ENCODE measurements around the gene RBM25.
"Not testable (repeated sequence)": the region's sequence is repeated elsewhere in the genome, so short reads cannot be mapped to it uniquely, and the experiment has no call there.

The RBM25 gene

GRCh38 chr14:73105050-73105449 is 46.7 kb downstream of the RBM25 start:
- no peak for DNase-seq

- DNase-seq: no peak
These were observed 47.4 kb downstream of the RBM25 start for GRCh38 chr14:73105727-73106126.

GRCh38 chr14:73116079-73116665 is 57.8 kb downstream of the RBM25 start:
- no peak for DNase-seq

GRCh38 chr14:73124180-73124894 is 66.0 kb downstream of the RBM25 start:
- DNase-seq: no peak

GRCh38 chr14:73125169-73125588 is 66.8 kb downstream of the RBM25 start:
- peak; percentile 62 for DNase-seq

- no peak for DNase-seq
These were observed 67.4 kb downstream of the RBM25 start for GRCh38 chr14:73125746-73126145.

GRCh38 chr14:73133795-73134194 is 75.5 kb downstream of the RBM25 start:
- DNase-seq: no peak

- DNase-seq: no peak
These were observed 77.7 kb downstream of the RBM25 start for GRCh38 chr14:73136085-73136386.

GRCh38 chr14:73136387-73137225 is 78.3 kb downstream of the RBM25 start, which contains the start of gene PSEN1:
PSEN1 (plus strand) TSS chr14:73136507; CDS start chr14:73148020, 11,513 bp downstream.
- DNase-seq: peak; percentile 99

GRCh38 chr14:73140811-73141323 is 82.5 kb downstream of the RBM25 start:
- DNase-seq: no peak

GRCh38 chr14:73142216-73142615 is 83.9 kb downstream of the RBM25 start:
- no peak for DNase-seq

GRCh38 chr14:73143003-73143402 is 84.7 kb downstream of the RBM25 start:
- DNase-seq: no peak

GRCh38 chr14:73143617-73144016 is 85.3 kb downstream of the RBM25 start:
- DNase-seq: no peak

- no peak for DNase-seq
These were observed 87.0 kb downstream of the RBM25 start for GRCh38 chr14:73145371-73145770.

- DNase-seq: no peak
These were observed 87.8 kb downstream of the RBM25 start for GRCh38 chr14:73146111-73146510.

- DNase-seq: no peak
These were observed 91.4 kb downstream of the RBM25 start for GRCh38 chr14:73149753-73150152.

GRCh38 chr14:73153272-73153671 is 94.9 kb downstream of the RBM25 start:
- DNase-seq: no peak

- DNase-seq: no peak
These were observed 103.9 kb downstream of the RBM25 start for GRCh38 chr14:73162251-73162650.

- DNase-seq: no peak
These were observed 108.1 kb downstream of the RBM25 start for GRCh38 chr14:73166399-73166798.

GRCh38 chr14:73167727-73168126 is 109.4 kb downstream of the RBM25 start:
- DNase-seq: no peak

- no peak for DNase-seq
These were observed 109.9 kb downstream of the RBM25 start for GRCh38 chr14:73168274-73168673.

GRCh38 chr14:73168691-73169090 is 110.4 kb downstream of the RBM25 start:
- DNase-seq: no peak

GRCh38 chr14:73169855-73170254 is 111.5 kb downstream of the RBM25 start:
- not testable (repeated sequence) for DNase-seq

GRCh38 chr14:73170686-73171085 is 112.4 kb downstream of the RBM25 start:
- DNase-seq: no peak

All from NCI-H2107 (cell line).